HCEC 1CT (cell line): Measurements from ENCODE around the gene OXT.

Source experiments
- DNase-seq: peaks from one replicate; pipeline ENCODE4 v3.0.0-alpha.2; 2017

Gene OXT

DNA sequence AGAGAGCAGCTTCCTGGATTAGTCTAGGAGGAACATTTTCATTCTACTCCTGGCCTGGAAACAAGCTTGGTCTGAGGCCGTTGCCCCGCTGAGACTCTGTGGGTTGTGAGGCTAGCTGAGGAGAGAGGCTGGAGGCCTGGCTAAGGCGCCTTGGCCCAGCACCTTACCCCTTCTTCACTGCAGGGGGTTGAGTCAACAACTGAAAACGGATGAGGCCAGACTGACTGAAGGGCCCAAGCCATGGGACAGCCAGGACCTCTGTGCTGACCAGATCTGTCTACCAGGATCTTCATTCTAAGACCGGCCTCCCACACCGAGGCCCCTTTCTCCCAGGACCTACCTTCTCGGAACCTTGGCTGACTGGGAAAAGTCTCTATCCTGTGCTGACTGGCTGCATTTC lies 16.6 kb downstream of the OXT start:
- DNase-seq, result no peak

DNA sequence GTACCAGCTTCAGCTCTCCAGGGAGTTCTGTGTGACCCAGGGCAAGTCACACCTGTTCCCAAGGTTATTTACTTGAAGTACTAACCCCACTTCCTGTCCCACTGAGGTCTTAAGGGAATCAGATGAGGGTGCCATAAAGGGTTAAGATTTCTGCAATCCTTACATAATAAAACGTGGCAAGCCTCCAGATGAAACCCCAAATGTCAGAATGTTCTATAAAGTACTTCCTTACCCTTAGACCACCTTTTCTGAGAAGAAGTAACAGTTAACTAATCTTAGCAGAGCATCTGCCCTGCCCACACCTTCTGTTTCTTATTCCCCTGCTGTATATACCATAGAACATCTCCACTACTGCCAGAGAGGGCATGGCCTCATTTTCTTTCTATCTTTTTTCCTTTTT lies 19.1 kb downstream of the OXT start:
- no peak for DNase-seq

DNA sequence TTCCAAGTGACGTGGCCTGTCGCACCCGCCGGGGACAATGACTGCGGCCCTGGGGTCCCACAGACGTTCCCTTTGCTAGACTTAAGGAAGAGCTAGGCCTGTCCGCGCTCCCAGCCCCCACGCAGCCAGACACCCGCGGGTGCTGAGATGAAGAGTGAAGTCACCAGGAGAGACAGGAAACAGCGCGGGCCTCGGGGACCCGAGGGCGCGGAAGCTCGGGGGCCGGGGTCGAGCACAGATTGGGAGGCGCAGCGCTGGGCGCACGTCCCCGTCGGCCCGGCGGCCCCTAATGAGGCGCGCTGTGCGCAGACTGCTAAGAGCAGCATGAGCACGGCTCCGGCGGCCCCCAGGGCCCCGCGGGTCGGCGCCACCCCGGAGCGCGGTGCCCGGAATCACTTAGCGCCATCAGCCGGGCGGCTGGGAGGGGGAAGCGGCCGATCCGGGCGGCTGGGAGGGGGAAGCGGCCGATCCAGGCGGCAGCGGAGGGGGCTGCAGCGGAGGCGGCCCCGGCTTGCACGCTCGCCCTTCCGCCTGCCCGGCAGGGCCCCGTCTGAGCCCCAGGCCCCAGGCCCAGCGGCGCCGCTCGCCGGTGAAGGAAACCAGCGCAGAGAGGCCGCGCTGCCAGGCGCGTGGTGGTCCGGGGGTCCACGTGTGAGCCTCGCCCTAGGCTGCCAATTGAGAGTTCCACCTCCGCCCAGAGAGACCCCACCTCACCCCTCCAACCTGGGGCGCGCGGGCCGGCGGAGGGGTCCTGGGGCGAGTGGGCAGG lies 21.4 kb downstream of the OXT start:
- no peak for DNase-seq

DNA sequence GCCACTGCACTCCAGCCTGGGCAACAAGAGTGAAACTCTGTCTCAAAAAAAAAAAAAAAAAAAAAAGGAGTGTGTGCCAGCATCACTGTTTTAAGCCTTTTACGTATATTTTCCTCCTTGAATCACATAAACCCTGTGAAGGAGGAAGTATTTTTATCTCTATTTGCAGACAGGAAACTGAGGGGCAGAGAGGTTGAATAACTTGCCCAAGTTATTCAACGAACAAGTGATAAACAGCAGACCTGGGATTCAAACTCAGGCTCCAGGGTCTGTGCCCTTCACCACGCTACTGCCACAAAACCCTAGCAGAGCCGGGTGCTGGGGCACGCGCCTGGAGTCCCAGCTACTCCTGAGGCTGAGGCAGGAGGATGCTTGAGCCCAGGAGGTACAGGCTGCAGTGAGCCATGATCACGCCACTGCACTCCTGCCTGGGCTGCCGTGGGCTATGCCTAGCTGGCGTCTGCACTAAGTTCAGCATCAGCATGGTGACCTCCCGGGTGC lies 22.5 kb downstream of the OXT start:
- DNase-seq, result no peak

DNA sequence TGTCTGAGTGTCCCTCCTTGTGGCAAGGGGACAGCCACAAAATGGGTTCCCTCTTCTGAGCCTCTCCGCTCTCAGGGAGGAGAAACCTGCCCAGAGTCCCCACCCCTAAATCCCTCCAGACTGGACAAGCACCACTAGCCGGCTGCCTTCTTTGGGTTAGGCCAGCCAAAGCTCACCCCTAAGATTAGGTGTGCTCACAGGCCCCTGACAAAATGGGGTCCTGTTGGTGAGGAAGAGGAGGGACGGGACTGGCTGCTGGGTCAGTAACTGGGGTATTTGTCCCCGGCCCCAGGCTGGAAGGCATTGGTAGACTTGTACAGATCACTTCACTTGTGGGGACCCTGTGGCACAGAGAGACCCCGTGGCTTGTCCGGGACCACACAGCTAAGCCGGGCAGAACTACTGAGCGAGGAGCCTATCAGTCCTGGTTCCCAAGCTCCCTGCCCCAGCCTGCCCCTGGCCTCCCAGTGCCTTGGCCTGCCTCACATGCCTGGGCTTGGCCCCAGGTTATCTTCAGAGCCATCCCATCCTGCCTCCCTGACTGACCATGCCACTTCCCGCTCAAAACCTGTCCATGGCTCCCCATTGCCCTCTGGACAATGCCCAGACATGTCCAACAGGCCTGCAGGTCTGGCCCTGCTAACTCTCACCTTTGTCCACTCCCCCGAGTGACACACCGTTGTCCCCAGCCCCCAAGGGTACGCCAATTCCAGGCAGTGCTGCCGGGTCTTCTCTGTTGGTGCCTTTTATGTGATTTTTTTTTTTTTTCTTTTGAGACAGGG lies 23.6 kb downstream of the OXT start:
- no peak for DNase-seq

DNA sequence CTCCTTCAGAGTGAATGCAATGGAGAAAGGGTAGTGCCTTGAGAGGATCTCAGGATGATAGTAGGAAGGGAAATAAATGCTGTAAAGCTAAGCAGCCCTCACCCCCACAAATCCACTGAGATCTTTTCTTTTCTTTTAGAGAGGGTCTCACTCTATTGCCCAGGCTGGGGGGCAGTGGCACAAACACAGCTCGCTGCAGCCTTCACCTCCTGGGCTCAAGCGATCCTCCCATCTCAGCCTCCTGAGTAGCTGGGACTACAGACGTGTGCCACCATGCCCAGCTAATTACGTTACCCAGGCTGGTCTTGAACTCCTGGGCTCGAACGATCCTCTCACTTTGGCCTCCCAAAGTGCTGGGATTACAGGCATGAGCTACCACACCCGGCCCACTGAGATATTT lies 29.1 kb downstream of the OXT start:
- DNase-seq, result no peak

GRCh38 chr20:3101251-3101650 lies 29.8 kb downstream of the OXT start:
- DNase-seq, result no peak

- no peak for DNase-seq
Measured at GRCh38 chr20:3101737-3102574, 30.5 kb downstream of the OXT start.

DNA sequence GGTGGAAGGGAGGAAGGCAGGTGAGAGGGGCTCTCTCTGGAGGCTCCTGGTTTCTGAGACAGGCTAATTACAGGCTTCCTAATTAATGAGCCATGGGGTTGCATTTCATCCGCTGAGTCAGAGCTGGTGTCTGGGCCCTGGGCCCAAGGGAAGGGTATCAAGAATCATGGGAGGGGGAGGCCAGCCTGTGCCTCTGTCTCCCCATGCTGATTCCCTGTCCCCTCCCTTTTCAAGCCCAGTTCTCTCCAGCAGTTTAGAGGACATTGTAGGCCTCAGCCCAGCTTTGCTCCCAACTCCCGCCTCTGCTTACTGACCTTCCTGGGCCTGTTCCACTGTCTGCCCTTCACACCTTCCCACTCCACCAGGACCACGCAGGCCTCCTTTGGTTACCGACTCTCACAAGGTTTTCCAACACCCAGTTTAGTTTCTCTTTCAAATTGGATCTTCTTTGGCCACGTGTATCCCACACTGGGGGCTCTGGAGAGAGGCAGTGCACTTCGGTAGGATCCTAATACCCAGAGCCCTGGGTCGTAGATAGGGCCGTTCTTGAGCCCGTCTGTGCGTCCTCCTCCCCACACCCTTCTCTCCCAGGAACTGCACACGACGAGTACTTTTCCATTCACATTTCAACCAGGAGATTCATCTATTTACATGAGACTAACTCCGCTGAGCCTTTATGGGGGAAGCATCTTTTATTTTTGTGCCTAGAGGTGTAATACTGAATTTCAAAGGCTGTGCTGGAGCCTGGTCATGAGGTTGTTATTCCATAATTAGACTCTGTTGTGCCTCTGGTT lies 31.4 kb downstream of the OXT start:
- no peak for DNase-seq

GRCh38 chr20:3103369-3104032 lies 32.1 kb downstream of the OXT start:
- no peak for DNase-seq

GRCh38 chr20:3105256-3106137 lies 34.1 kb downstream of the OXT start:
- DNase-seq, result no peak

- DNase-seq, result no peak
Measured at GRCh38 chr20:3106185-3106584, 34.8 kb downstream of the OXT start.

DNA sequence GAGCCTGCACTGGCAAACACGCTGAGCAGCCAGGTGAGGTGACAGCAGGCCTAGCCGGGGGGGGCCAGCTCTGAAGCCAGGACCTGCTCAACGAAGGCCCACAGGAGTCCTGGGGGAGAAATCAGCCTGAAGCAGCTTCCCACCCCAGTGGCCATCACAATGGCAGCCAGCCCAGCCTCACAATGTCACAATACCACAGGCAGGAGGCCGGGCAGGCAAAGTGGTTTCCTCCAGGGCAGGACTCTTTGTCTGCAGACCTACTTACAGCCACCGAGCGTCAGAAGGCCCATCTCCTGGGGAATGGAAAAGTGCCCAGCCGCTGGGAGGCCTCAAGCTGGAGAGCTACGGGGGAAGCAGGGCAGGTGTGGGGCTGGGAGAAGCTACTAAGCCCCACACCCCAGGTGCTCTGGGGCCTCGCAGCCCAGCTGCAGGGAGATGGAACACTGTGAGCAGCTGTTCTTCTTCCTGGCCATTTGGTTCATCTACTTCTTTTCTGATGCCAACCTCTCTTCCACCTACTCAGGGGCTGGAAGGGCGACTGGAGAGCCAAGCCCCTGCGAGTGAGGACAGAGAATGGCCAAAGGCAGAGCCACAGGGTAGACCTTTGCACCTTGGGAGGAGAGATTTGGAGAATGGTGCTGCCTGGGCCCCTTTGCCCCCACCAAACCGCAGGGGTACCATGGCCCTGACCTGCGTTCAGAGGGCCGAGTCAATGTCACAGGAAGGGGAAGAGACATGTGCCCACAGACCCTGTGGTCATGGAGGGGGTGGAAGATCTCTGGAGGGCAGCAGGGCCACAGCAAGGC lies 35.4 kb downstream of the OXT start:
- no peak for DNase-seq

GRCh38 chr20:3107464-3108025 lies 36.1 kb downstream of the OXT start:
- DNase-seq, result no peak

DNA sequence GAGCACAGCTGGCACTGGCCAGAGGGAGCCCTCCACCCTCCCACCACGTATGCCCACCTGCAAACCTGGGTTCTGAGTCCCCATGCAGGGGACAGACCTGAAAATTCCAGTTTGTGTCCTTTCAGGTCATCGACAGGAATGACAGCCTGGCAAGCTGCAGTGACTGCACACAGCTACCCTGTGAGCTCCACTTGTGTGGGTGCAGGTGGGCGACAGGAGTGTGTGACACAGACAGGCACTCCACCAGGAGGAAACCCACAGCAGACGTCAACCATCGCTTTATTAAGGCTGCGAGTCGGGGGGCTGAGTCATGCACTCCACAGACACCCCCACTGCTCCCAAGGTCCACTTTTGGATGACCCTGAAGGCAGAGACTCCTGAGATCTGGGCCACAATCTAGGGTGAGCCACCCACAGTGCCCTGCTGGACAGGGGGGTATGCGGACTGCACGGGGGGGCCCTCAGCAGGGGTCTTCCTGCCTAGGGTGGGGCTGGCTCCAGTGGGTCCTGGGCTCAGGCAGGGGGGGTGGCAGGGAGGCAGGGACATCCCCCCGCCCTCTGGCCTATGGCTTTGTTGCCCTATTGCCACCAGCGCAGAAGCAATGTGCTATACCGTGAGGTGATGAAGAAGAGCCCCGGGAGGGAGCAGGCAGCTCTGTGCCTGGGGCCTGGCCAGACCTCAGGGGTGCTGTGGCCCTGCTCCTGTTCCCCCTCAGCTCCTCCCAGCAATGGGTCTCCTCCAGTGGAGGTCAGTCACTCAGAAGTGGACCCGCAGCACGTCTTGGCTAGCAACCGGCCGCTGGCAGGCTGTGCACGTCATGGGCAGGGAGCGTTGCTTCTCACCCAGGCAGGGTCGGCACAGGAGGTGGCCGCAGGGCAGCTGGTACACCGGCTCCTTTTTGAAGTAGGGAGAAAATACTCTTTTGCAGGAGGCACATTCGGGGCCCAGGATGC lies 38.2 kb downstream of the OXT start:
- no peak for DNase-seq

GRCh38 chr20:3111507-3111906 lies 40.1 kb downstream of the OXT start:
- DNase-seq, result no peak

DNA sequence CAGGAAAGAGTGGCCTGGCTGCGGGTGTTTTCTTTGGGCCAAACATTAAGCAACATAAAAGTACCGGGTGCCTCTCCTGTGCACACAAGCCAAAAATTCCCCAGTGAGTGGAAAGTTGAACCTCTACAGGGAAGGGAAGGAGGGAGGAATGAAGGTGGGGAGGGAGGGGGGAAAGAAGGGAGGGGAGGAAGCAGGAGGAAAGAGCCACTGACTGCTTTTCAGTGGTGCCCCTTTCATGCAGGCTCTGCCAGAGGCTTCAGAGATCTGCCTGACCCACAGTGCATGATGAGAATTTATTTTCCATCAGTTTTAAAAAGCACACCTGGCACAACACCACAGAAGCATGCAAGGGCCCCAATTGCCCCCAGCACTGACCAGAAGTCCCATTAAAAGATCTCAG lies 40.6 kb downstream of the OXT start:
- no peak for DNase-seq
